CMK (cell line): Measurements from ENCODE around the gene ELMOD1.

Experiments used
- DNase-seq: peaks from one replicate; pipeline ENCODE4 v3.0.0-alpha.2; 2010; ENCODE audit warnings: low read depth

Gene ELMOD1

DNA sequence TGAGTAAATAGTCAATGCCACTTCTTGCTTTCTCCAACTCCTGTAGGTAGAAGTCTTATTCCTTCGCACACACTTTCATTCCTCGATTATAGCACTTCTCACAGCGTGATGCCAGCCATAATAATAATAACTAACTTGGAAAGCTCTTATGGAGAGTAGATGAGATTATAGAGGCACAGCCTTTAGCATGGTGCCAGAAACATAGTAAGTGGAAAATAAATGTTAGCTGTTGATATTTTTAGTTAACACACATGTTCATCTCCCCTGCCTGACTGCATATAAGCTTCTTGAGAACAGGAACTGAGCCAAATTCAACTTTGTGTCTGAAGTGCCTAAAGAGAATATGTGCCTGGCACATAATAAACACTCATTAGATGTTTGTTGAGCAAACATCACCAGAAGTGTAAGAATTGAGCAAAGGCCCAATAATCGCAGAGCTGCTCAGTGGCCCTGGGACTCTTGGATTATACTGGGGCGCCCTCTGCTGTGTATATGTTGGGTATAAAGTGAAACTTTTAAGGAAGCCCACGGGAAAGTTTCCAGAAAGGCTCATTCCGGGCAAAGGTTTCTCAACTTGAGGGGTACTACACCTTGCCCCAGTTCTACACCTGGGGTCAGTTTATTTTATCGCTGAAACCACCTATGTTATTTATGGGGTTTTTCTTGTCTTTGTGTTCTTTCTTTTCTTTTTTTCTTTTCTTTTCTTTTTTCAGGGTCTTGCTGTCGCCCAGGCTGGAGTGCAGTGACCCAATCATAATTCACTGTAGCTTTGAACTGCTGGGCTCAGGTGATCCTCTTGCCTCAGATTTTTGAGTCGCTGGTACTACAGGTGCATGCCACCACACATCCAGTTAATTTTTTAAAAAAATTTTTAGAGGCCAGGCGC is 98.6 kb downstream of the ELMOD1 start:
- DNase-seq, result no peak

DNA sequence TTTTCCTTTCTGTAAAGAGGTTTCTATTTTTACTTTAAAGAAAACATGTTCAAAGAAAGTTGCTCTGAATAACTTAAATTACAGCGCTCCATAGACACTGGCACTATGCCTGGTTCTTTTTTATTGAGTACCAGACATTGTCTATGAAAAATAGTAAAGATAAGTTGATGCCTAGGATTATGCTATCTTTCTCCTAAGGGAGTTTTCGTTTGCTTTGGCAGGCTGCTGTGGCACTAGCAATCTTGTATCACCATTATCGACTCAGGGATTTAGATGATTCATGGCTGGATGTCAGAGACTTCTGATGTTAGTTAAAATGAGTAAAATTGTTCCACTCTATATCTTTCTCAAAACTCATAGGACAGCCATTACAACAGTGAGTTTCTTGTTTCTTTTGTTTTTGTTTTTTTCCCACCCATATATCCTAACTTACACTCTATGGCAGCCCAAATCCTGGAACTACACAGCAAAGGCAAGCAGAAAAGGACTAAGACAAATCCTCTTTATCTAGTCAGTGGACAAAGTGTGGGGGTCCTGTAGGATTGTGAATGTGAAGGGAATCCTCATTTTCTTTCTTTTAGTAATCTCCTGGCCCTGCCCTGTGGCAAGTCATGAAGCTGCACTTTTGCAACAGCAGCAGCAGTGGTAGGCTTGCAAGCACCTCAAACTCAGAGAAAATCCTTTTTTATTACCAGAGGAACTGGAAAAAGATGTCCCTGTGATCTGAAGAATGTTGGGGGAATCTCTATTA is 100.2 kb downstream of the ELMOD1 start:
- no peak for DNase-seq

DNA sequence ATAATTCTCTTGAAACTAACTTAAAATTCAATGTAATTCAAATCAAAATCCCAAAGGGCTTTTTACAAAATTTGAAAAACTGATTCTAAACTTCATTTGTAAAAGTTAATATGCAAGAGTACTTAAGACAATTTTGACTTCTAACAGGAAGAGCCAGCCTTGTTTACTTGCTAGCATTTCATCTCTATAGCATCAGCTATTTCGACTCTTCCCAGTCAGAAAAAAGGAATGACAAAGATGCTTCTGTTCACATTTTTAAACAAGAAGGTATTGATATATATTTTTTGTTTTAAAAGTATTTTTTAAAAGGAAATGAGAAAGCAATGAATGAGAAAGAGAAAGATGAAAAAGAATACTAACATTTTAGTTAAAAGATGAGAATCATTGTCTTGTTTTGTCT is 104.5 kb downstream of the ELMOD1 start:
- DNase-seq, result no peak

DNA sequence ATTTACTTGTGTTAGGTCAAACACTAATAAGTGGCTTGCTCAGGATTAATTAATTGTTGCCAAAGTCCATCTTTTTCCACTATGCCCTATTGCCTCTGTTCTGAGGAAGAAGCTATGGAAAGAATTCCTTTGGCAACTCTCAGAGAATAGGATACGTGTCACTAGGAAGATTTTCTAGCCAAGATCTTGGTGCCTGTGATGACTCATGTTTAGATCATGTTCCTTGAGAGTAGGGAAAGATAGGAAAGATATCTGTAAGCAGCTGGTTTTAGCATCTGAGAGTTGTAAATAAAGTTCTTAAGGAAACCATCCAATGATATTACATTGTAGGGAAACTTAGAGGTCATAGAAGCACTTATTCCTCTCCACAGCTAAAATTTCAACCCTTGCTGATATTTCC is 105.2 kb downstream of the ELMOD1 start:
- no peak for DNase-seq

DNA sequence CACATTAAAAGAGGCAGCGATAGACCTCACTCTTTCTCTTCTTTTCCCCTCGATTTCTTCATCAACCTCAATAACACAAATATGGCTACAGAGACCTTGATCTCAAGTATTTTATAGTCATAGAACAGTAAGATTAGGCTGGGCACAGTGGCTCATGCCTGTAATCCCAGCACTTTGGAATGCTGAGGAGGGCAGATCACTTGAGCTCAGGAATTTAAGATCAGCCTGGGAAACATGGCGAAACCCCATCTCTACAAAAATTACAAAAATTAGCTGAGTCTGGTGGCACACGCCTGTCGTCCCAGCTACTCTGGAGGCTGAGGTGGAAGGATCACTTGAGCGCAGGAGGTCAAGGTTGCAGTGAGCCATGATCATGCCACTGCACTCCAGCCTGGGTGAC is 106.3 kb downstream of the ELMOD1 start:
- no peak for DNase-seq

DNA sequence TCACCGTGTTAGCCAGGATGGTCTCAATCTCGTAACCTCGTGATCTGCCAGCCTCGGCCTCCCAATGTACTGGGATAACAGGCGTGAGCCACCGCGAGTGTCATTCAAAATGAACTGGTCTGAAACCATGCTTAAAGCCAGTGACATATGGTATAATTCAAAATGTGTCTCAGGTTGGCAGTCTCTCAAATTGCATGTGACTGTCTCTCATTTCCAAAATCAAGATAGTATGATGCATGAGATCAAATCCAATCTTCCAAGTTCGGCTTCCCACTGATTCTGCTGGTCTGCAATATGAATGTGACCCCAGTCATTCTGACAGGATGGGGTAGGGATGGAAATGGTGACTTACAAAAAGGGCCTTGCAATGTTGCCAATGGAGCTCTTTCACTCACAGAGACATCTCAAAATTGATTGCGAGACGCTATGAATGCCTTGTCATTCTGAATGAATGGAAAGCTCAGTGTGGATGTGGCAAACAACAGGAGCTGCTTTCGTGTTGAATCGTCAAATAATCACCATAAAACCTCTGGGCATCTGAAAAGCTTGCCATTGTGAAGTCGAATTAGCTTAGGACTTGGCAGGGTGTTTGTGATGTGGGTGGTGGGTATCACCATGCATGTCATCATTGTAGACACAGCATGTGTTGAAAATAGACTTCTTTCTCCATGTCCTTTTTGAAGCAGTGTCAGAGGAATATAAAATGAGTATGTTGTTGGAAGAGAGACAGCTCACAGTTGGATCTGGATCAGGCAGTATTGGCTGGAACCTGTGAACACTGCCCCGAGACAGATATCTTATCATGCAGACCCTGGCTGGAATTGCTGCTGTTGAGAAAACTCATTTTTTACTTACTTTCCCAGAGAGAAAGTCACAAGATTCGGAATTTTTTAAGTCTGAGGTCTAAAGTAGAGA is 108.7 kb downstream of the ELMOD1 start:
- DNase-seq, result no peak

DNA sequence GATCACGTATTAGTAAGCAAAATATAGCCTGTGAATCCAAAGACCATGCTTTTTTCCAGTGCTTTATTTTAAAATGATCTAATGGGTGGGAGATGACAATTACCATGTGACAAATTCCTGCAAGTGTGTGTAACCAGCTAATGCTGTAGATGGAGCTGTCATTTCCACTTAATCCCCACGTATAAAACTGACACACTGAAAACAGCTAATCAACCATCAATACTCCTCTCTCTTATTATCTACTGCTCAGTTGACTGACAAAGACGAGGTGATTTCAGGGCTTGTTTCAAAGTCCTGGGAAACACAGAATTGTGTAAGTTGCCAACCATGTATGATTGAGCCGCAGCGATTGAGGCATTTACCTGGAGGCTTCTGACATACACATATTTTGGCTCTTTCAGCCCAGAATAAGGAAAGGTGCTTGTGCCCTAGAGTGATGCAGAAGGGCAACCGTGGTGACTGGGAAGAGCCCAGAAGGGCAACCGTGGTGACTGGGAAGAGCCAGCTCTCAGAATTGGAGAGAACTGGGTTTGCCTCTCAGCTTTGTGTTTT is 111.2 kb downstream of the ELMOD1 start:
- DNase-seq, result no peak

DNA sequence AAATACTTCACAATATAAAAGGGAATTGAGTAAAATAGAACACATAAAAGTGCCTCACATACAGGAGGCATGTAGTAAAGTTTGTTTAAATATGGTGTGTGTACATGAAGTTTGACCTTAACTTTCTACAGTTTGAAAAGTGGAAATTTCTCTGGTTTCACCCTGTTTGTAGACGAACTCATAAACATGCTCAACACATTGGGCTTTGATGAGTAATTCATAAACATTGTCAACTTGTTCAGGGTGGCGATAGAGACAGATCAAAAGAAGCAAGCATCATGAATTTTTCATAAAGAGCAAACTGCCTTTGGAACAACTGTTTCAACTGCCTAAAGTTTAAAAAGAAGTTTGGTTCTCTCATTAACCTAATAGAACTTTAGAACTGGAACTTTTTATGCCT is 111.8 kb downstream of the ELMOD1 start:
- DNase-seq, result no peak

DNA sequence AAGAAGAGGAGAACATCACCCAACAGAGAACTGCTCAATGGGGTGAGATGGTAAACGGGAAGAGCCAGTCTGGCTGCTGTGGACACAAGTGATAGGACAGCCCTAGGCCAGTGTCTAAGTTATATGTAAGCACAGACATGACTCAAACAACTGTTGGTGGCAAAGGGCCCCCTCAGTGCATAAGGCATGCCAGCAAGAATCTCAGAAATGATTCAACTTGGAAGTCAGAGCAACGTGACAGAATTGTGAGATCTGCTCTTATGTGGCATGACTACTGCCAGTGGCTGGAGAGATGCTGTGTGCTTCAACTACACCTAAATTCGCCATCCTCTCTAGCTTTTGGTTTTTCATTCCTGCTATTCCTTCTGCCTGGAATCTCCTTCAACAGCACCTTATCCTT is 113.5 kb downstream of the ELMOD1 start:
- DNase-seq, result no peak

DNA sequence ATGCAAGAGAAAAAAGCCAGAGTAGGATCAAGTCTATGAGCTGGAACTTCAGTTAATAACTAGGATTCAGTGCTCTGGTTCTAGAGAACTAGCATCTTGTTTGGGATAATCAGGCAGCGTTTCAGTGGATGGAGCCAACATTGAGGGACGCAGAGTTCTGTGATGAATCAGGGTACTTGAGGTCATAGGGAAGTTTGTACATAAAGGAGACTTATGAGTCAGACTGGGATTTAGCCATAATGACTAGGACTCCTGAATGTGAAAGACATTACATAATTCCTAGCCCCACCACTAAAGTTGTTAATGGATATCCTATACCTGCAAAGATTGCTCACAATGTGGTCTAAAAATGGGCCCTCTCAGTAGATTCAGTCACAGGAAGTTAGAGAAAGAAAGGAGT is 114.1 kb downstream of the ELMOD1 start:
- DNase-seq, result no peak

DNA sequence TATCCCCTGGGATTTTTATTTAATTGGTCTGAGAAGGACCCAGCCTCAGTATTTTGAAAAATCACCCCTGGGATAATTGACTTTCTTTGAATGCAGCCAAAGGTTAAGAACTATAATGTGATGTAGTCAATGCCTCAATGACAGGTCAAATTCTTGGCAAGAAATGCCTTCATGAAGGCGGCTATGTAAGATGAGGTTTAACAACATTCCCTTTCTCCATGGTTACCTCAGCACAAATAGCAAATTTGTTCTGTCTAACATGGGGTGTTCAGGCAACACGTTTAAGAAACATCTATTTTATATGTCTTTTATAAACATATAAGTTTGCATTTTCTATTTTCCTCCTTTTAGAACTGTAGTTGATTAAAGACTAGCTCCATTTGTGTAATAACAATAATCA is 115.6 kb downstream of the ELMOD1 start:
- no peak for DNase-seq

DNA sequence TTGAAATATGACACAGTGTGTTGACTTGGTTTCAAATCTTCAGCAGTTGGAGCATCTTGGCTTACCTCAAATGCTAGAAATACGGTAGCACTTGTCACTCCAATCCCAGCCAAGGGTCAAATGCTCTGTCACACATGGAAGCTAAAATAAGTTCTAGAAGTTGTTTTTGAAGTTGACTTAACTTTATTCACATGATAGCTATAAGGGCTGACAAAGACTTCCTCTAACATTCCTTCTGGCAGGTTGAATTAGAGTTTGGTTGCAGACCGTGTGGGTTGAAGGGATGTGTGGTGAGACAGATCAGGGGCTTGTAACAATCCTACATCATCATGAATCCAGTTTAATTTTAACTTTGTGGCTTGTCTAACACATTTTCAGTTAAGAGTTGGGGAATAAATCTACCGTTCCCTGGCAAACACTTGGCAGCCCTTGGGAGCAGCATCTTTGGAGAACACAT is 116.3 kb downstream of the ELMOD1 start:
- DNase-seq, result no peak

DNA sequence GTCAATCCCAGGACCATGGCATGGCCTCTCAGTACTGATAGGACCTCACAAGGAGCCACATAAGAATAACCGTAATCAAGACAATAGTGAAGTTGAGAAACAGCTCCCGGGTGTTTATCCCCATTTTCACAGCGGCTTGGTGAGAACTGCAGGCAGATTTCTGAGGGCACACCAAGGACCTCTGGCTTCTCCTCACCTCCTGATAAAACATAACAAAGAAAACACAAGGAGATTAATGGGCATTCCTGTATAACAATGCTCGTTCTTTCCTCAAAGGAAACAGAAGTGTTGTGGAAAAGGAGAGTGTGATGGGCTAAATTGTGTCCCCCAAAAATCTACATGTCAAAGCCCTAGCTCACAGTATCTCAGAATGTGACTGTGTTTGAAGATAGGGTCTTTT is 116.9 kb downstream of the ELMOD1 start:
- DNase-seq, result no peak

DNA sequence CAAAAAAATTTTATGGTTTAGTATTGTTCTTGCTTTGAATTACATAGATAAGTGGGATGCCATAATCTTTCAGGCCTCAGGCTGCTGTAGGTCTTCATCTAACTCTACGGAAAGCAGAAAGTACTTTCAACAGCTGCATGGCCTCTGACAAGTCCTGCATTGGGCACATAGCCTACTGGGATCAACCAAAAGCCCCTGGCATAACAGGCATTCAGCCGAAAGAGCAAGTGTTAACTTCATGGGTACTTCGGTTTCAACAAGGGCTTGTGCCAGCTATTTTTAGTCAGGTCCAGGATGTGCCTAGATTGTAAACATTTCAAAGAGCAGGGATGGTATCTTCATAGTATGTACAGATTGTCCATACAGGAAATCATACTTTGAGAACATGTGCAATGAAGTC is 117.8 kb downstream of the ELMOD1 start:
- DNase-seq, result no peak

DNA sequence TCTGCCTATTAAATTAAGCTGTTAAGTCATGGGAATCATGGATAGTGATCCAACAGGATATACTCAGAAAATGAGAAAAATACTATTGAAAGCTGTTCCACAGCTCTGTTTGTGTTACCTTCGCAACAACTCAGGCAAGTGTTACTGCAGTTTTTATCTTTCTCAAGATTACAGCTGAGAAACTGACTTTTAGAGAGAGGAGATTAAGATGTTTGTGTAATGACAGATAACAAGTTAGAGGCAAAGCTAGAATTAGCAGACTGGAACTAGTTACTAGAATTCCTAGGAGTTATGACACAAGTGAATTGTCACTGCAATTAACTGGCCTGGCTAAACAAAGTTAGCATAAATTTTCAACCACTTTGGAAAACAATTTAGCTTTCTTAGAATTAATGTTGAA is 119.4 kb downstream of the ELMOD1 start:
- no peak for DNase-seq

DNA sequence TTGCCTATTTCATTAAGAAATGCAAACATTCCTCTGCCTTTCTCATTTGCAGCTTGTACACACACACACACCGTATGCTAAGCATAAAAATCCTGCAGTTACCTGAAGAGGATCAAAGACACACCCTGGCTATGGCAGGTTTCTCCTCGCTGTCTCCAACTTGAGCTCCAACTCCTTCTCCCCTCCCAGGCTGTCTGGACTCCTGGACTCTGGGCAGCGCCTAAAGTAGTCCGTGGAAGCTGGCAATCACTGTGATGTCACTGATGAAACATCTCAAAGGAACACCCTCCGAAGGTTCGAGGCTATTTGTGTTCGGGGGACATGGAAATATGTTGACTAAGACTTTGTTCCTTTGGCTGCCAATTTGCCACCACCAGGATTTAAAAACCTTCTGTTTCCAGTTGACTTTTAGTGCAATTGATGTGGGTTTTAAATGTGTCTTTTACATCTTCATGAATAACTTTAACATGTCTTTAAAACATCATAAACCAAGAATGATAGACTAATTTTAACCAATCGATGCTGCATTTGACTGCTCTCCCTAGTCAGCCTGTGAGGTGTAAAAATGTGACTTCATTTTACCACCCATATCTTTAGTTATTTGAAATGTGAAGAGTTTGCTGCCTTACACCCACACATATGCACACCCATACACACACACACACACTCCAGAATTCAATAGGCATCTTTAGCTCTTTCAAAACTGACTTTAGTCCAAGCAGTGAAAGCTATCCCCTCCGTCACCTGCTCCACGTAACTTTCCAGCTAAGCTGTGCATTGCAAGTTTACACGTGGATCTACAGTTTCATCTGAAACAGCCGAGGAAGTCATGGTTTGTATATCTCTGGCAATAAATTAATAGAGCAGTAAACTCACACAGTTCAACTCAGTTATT is 121.2 kb downstream of the ELMOD1 start, which contains the start of gene SLN:
Gene SLN, minus strand, starts transcription at position 196 of the 895 bp plus-strand sequence.
- no peak for DNase-seq

DNA sequence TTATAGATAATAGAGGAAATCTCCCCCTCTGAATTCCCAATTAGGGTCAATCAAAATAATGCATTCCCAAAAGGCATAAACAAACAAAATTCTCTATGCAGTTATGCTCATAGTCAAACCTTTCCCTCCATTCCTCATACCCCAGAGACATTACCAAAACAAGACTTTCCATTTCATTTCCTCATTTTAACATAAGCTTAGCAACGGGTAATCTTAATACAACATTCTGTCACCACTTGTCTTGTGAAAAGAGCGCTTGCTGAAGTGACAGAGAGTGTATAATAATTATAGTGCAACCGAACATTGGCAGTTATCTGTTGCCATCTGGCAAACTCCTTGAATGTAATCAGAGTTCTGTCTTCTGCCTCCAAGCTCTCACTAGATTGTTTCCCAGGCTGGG is 122.1 kb downstream of the ELMOD1 start:
- no peak for DNase-seq
